Spinal cord (tissue), 10 donors: ENCODE measurements around the gene EIF4E2. TPM values are rescaled to one million over a fixed set of nuclear protein-coding genes. Genes with fewer than 3 reads are reported as not detected.

Experiments
- DNase-seq, 6 donors: peaks; one replicate each; pipeline versions ENCODE4 v3.0.0 to v3.0.0-alpha.2; 2013 to 2015; ENCODE audit warnings: low spot score in 6 of 6, low read depth in 4 of 6
- H3K27ac ChIP-seq: one replicate; pipeline ENCODE4 v1.5.1; 2013; ENCODE audit warnings: low read depth, low read length, control low read depth
- H3K27me3 ChIP-seq: one replicate; pipeline ENCODE4 v1.6.1; 2013; ENCODE audit warnings: low read length; ENCODE audit not compliant: control insufficient read depth, insufficient read depth
- H3K36me3 ChIP-seq: one replicate; pipeline ENCODE4 v1.6.1; 2013; ENCODE audit warnings: low read length; ENCODE audit not compliant: control insufficient read depth, insufficient read depth
- H3K4me1 ChIP-seq: one replicate; pipeline ENCODE4 v1.6.1; 2013; ENCODE audit warnings: low read length; ENCODE audit not compliant: control insufficient read depth, insufficient read depth
- H3K4me3 ChIP-seq: one replicate; pipeline ENCODE4 v1.5.1; 2013; ENCODE audit warnings: low read depth, low read length, control low read depth
- H3K9me3 ChIP-seq: one replicate; pipeline ENCODE4 v1.6.1; 2013; ENCODE audit warnings: low read length; ENCODE audit not compliant: control insufficient read depth, insufficient read depth
- WGBS: methylation state at CpG from one replicate; pipeline ENCODE4 v1.1.5; 2013; ENCODE audit warnings: missing lambda C conversion rate; ENCODE audit not compliant: insufficient coverage; 5-methylcytosine and 5-hydroxymethylcytosine counted together
- polyA plus RNA-seq, 2 donors: library from polyadenylated mRNA; unstranded; fragments of 120-200 nt; gene quantifications; one replicate each; pipeline ENCODE4 v1.2.1, GENCODE V29; 2013; ENCODE audit not compliant: insufficient read length in 2 of 2
- total RNA-seq, 2 donors: library from RNA; depleted of rRNA in 1 of 2; stranded (reverse); fragments of 120-200 nt in 1 of 2; fragments of >200 nt in 1 of 2; gene quantifications; one replicate each; pipeline versions ENCODE4 v1.2.3 to v1.2.4, GENCODE V29; 2013 to 2014
- donor health status: healthy.

Gene EIF4E2
- total and polyA plus RNA-seq, 4 donors, result 37.4 to 84.4 (median 72.2) TPM

DNA sequence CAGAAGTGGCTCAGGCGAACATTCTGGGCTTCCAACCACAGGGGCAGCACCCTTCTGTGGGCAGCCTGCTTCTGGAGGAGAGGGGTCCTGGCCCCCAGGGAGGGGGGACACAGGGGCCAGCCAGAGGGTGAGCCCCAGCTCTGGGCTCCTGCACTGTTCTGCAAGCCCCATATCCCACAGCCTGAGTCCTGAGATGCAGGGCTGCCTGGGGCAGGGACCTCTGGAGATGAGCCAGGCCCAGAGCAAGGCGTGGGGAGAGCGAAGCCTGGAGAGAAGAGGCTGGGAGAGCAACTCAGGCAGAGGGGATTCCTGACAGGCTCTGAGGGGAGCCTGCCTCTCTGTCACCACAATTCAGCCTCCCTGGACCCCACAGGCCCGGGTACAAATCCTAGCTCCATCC lies 43.8 kb upstream of the EIF4E2 start:
- H3K36me3 ChIP-seq, result no peaks in the 10 kb centered on the region
- peaks cover 48% of the 10 kb centered on the region for H3K4me1 ChIP-seq
- 68% methylated on average over 3 of the region's 4 CpGs for WGBS
- H3K27ac ChIP-seq, result no peak overlapping the region
- DNase-seq, result no peak
- no peaks in the 10 kb centered on the region for H3K9me3 ChIP-seq
- peaks cover 20% of the 10 kb centered on the region for H3K27me3 ChIP-seq
- H3K4me3 ChIP-seq, result no peak overlapping the region

DNA sequence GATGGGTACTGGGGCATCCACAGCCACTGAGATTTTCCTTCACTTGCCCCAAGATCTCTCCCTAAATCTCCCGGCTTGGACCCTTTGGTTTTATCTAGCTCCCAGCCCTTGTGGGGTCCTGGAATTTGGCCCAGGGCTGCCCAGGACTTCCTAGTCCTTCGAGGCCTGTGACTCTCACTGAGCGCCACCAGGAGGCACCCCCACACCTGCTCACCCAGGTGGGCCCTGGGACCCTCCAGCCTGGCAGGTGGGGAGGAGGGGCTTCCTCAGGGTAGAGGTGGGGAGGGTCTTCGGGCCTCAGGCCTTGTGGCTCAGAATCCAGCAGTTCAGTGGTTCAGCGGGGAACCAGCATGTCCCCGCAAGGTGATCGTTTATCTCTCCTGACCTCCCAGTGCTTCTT lies 42.2 kb upstream of the EIF4E2 start:
- no peak for DNase-seq
- H3K27ac ChIP-seq, result no peak overlapping the region
- peaks cover 18% of the 10 kb centered on the region for H3K27me3 ChIP-seq
- H3K4me3 ChIP-seq, result no peak overlapping the region
- 69% methylated on average over 4 of the region's 7 CpGs for WGBS
- no peaks in the 10 kb centered on the region for H3K36me3 ChIP-seq
- H3K9me3 ChIP-seq, result no peaks in the 10 kb centered on the region
- H3K4me1 ChIP-seq, result peaks cover 52% of the 10 kb centered on the region

DNA sequence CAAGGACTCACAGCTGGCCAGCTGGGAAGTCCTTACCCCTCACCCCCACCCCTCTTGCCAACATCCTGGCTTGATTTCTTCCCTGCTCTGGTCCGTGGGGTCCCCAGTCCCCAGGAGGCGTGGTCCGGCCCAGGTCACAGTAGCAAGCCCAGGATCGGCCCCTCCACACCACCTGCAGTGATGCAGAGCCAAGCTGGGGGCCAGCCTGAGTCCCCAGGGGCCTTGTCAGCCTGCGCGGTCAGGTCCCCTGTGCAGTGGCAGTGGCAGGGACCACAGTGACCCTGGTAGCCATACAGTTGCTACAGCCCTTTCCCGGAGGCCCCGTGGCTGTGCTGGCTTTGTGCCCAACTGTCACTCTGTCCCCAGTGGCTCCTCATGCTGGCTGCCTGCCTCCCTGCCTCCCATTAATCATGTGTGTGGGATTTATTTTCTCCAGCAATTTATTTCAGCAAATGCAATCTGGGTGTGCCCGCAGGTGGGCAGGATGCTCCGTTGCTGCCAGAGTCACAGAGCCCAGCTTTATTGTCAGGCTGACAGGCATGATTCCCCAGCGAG lies 39.1 kb upstream of the EIF4E2 start:
- Histone ChIP-seq H3K4me3 (no peak overlapping the region), H3K27me3 (no peaks in the 10 kb centered on the region), H3K9me3 (no peaks in the 10 kb centered on the region), H3K27ac (no peak overlapping the region), H3K36me3 (no peaks in the 10 kb centered on the region), H3K4me1 (peaks cover 35% of the 10 kb centered on the region)
- 38% methylated on average over 11 of the region's 11 CpGs for WGBS
- DNase-seq, result peak in 2 of 6 donors; percentile 48 to 74

GRCh38 chr2:232512602-232513001 lies 37.9 kb upstream of the EIF4E2 start:
- Histone ChIP-seq H3K36me3 (no peaks in the 10 kb centered on the region), H3K4me3 (no peak overlapping the region), H3K4me1 (peaks cover 30% of the 10 kb centered on the region), H3K9me3 (no peaks in the 10 kb centered on the region), H3K27me3 (no peaks in the 10 kb centered on the region), H3K27ac (no peak overlapping the region)
- 45% methylated on average over 8 of the region's 10 CpGs for WGBS
- peak in 4 of 6 donors; percentile 43 to 97 (median 66) for DNase-seq

DNA sequence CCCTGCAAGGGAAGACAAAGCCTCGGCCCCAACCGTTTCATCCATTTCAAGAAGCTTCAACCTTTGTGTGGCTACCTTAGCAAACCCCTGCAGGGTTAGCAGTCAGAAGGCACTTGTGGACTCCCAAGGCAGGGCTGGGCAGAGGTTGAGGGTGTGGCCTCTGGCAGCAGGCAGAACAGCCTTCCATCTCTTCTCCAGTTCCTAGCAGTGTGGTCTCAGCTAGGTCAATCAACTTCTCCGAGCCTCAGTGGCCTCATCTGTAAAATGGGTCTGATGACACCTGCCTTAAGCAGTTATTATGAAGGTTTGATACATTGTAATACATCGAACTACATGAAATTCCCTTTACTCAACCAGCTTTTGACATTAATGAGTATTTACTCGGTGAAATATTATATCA lies 37.1 kb upstream of the EIF4E2 start:
- no peaks in the 10 kb centered on the region for H3K9me3 ChIP-seq
- no peak overlapping the region for H3K27ac ChIP-seq
- WGBS, result 100% methylated on average over 1 of the region's 5 CpGs

GRCh38 chr2:232515639-232516038 lies 34.9 kb upstream of the EIF4E2 start:
- Histone ChIP-seq H3K27ac (no peak overlapping the region), H3K4me3 (no peak overlapping the region)

More for the DNA sequence above, 37.1 kb upstream of the EIF4E2 start:
- Histone ChIP-seq H3K36me3 (no peaks in the 10 kb centered on the region), H3K27me3 (no peaks in the 10 kb centered on the region), H3K4me1 (peaks cover 25% of the 10 kb centered on the region), H3K4me3 (no peak overlapping the region)
- DNase-seq, result no peak

GRCh38 chr2:232516551-232516950 lies 33.9 kb upstream of the EIF4E2 start:
- DNase-seq, result no peak
- Histone ChIP-seq H3K9me3 (no peaks in the 10 kb centered on the region), H3K4me3 (no peak overlapping the region), H3K27ac (no peak overlapping the region), H3K36me3 (no peaks in the 10 kb centered on the region), H3K4me1 (peaks cover 26% of the 10 kb centered on the region), H3K27me3 (peaks cover 5% of the 10 kb centered on the region)
- WGBS, result 100% methylated on average over 3 of the region's 3 CpGs

More at GRCh38 chr2:232515639-232516038, 34.9 kb upstream of the EIF4E2 start:
- Histone ChIP-seq H3K27me3 (no peaks in the 10 kb centered on the region), H3K4me1 (peaks cover 31% of the 10 kb centered on the region), H3K9me3 (no peaks in the 10 kb centered on the region), H3K36me3 (no peaks in the 10 kb centered on the region)
- 91% methylated on average over 6 of the region's 7 CpGs for WGBS
- DNase-seq, result no peak

- peaks cover 31% of the 10 kb centered on the region for H3K4me1 ChIP-seq
- WGBS, result 58% methylated on average over 4 of the region's 6 CpGs
- H3K27ac ChIP-seq, result no peak overlapping the region
- no peaks in the 10 kb centered on the region for H3K9me3 ChIP-seq
- DNase-seq, result no peak
- no peak overlapping the region for H3K4me3 ChIP-seq
- no peaks in the 10 kb centered on the region for H3K36me3 ChIP-seq
- peaks cover 22% of the 10 kb centered on the region for H3K27me3 ChIP-seq
Observed at GRCh38 chr2:232518844-232519243, 31.6 kb upstream of the EIF4E2 start.

- Histone ChIP-seq H3K4me3 (no peak within 1 kb of the TSS), H3K27ac (no peak within 1 kb of the TSS), H3K4me1 (peaks cover 40% of the 10 kb centered on the region), H3K36me3 (peaks cover 2% of the 10 kb centered on the region), H3K9me3 (no peaks in the 10 kb centered on the region), H3K27me3 (peaks cover 30% of the 10 kb centered on the region)
- 39% methylated on average over 6 of the region's 19 CpGs for WGBS
- peak in 2 of 6 donors; percentile 55 to 56 for DNase-seq
Observed at GRCh38 chr2:232519581-232520438, 30.7 kb upstream of the EIF4E2 start, which contains the start of gene PRSS56. Gene PRSS56, plus strand, starts transcription at chr2:232520388. Its CDS starts 211 bp downstream, at chr2:232520599.
